Skeletal muscle tissue (tissue), 4 donors: ENCODE measurements around the gene CCDC138. TPM values are rescaled to one million over a fixed set of nuclear protein-coding genes. Genes with fewer than 3 reads are reported as not detected.

Source experiments
- H3K27ac ChIP-seq: one replicate; pipeline ENCODE4 v1.7.0; 2013; ENCODE audit warnings: mild to moderate bottlenecking, low read depth, low read length, inconsistent platforms
- H3K27me3 ChIP-seq, 3 donors: one replicate each; pipeline ENCODE4 v1.7.0; 2013; ENCODE audit warnings: low read length in 3 of 3; ENCODE audit not compliant: control insufficient read depth in 3 of 3, insufficient read depth in 3 of 3
- H3K36me3 ChIP-seq, 3 donors: one replicate each; pipeline ENCODE4 v1.7.0; 2013; ENCODE audit warnings: low read length in 3 of 3; ENCODE audit not compliant: control insufficient read depth in 3 of 3, insufficient read depth in 3 of 3
- H3K4me1 ChIP-seq, 3 donors: one replicate each; pipeline ENCODE4 v1.7.0; 2013; ENCODE audit warnings: low read length in 3 of 3, mild to moderate bottlenecking in 3 of 3; ENCODE audit not compliant: control insufficient read depth in 3 of 3, insufficient read depth in 3 of 3
- H3K4me3 ChIP-seq, 3 donors: one replicate each; pipeline ENCODE4 v1.7.0; 2013; ENCODE audit warnings: low read length in 3 of 3
- H3K9ac ChIP-seq, 3 donors: one replicate each; pipeline ENCODE4 v1.7.0; 2013; ENCODE audit warnings: low read length in 3 of 3, mild to moderate bottlenecking in 3 of 3, moderate library complexity in 2 of 3, low read depth in 1 of 3
- H3K9me3 ChIP-seq, 3 donors: one replicate each; pipeline ENCODE4 v1.7.0; 2013; ENCODE audit warnings: low read length in 3 of 3; ENCODE audit not compliant: control insufficient read depth in 3 of 3
- total RNA-seq: library from RNA; depleted of rRNA; stranded (reverse); fragments of >200 nt; gene quantifications from one replicate; pipeline ENCODE4 v1.2.3, GENCODE V29; 2014
- donor health status: Osteomylitis.

CCDC138 gene
- total RNA-seq, 1 donor from 2014 or later = 12.0 TPM

DNA sequence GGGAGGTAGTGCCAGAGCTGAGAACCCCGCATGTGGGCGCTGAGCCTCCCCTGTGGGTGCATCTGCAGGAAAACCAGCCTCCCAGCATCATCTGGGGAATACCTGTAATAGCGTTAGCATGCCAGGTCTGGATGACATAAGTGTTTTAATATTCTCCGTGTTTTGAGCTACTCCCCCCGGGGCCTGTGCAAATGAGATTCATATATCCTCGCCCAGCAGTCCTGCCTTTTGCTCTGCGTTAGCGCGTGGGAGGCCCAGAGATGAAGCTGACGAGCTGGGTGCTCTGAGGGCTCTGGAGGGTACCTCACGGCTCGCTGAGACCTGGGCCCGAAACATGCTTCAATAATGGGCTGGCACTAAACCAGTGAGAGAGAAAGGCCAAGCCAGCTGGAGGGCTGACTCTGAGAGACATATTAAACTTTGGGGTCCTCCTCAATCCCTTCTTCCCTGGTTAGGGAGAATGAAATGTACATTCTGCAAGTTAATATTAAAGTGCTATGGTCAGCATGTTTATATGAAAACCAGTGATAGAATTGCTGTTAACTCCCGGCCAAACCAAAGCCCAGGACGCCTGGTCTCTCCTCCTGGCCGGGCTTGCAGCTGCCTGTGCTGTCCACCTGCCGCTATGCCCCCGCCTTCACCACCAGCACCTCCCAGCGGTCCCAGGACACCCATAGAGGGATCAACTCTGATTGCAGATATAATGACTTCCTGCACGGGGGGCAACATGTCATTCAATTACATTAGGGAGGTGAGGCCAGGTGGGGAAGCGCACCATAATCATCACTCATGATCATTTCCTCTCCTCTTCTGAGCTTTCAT is 125.4 kb downstream of the CCDC138 start:
- Histone ChIP-seq H3K4me1 (peaks cover 0 to 3% (median 0%) of the 10 kb centered on the region in 3 donors), H3K9ac (no peak overlapping the region), H3K9me3 (no peaks in the 10 kb centered on the region), H3K4me3 (no peak overlapping the region), H3K36me3 (no peaks in the 10 kb centered on the region), H3K27me3 (peaks cover 0 to 17% (median 11%) of the 10 kb centered on the region in 3 donors), H3K27ac (no peak overlapping the region)

DNA sequence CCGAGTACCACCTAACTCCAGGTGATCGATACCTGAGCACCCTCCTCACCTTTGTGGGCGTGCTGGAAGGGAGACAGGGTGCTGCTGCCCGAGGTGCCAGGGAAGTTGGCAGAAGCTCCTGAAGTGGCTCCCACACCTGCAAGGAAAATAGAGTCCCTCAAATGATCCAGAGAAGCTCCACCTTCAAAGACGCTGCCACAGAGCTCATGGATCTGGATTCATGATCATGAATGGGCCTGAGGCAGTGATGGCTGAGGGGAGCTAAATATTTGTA is 126.0 kb downstream of the CCDC138 start:
- Histone ChIP-seq H3K27ac (no peak overlapping the region), H3K36me3 (no peaks in the 10 kb centered on the region), H3K27me3 (peaks cover 0 to 17% (median 11%) of the 10 kb centered on the region in 3 donors), H3K9me3 (no peaks in the 10 kb centered on the region), H3K4me3 (no peak overlapping the region), H3K9ac (no peak overlapping the region), H3K4me1 (peaks cover 0 to 6% (median 0%) of the 10 kb centered on the region in 3 donors)

DNA sequence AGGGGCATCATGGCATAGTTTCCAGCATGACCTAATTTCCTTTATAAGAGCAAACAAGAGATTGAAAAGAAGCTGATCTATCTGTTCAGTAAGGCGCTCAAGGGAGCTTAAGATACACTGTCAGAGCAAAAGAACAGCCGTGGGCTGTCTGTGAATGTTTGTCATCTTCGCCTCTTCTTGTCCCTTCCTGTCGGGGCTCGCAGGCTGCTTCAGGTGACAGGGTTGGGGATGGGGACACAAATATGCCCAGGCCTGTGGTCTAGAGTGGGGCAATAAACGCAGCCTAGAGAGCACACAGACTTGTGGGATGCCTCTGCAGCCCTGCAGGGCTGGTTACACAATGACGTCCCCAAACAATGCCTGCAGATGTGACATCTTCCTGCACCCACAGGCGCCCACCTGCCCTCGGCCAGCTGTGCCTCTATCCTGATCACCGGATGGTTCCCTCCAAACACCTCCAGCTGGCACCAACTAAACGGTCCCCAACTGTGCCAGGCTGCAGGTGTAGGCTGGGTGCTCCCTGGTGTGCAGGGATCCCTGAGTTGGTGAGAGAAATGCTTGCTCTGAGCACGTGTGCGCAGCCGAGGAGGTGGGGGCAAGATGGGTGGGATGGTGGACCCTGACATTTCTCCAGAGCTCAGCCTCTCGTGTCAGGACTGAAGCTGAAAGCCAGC is 129.7 kb downstream of the CCDC138 start:
- H3K9ac ChIP-seq = no peak overlapping the region
- no peak overlapping the region for H3K27ac ChIP-seq
- no peaks in the 10 kb centered on the region for H3K9me3 ChIP-seq
- no peaks in the 10 kb centered on the region for H3K36me3 ChIP-seq
- peaks cover 0 to 5% (median 2%) of the 10 kb centered on the region in 3 donors for H3K27me3 ChIP-seq
- no peak overlapping the region for H3K4me3 ChIP-seq
- H3K4me1 ChIP-seq = peaks cover 0 to 6% (median 0%) of the 10 kb centered on the region in 3 donors

DNA sequence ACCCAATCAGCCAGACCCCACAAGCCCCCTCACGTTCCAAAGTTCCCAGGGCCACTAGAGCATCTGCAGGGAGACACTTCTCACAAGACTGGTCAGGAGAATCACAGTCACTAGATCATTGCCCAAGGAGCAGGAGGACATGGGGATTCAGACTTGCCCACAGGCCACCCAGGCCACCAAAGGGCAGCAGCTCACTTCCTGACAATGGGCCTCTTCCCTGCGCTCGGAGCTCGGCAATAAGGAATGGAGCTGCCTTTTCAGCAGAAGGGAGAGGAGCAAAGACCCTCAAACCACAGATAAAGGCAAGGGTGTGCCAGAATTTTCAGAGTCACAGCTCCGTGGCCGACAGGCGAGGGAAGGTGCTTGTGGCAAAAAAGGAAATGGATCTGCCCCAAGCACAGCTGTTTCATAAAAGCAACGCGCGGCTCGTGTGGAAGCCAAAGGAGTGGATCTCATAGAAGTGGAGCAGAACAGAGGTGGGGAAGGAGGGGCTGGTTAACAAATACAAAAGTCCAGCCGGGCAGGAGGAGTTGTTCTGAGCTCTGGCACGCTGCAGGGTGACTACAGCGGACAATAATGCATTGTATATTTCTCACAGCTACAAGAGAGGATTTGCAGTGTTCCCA is 130.3 kb downstream of the CCDC138 start:
- Histone ChIP-seq H3K9me3 (no peaks in the 10 kb centered on the region), H3K27me3 (peaks cover 0 to 5% (median 0%) of the 10 kb centered on the region in 3 donors), H3K27ac (no peak overlapping the region), H3K4me1 (peaks cover 0 to 6% (median 0%) of the 10 kb centered on the region in 3 donors), H3K9ac (no peak overlapping the region), H3K36me3 (no peaks in the 10 kb centered on the region), H3K4me3 (no peak overlapping the region)

DNA sequence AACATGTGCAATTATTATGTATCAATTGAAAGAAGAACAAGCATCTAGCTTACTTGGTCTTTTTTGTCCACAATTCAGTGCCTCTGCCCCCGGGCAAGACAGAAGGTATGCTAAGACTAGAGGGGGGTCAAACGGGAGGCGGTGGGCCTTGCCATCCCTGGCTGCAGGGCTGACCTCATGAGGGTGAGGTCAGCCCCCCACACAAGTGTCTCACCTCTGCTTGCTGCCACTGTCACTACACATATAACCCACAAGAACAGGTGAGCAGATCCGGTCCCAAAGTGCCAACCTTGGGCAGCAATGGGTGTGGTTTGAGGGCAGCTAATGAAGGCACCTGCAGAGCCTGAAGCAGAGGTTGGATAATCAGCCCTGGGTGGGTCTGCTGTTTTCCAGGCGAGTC is 131.0 kb downstream of the CCDC138 start:
- H3K27ac ChIP-seq = no peak overlapping the region
- no peaks in the 10 kb centered on the region for H3K36me3 ChIP-seq
- peaks cover 0 to 6% (median 0%) of the 10 kb centered on the region in 3 donors for H3K4me1 ChIP-seq
- peaks cover 0 to 5% (median 0%) of the 10 kb centered on the region in 3 donors for H3K27me3 ChIP-seq
- H3K4me3 ChIP-seq = no peak overlapping the region
- no peaks in the 10 kb centered on the region for H3K9me3 ChIP-seq
- H3K9ac ChIP-seq = no peak overlapping the region

DNA sequence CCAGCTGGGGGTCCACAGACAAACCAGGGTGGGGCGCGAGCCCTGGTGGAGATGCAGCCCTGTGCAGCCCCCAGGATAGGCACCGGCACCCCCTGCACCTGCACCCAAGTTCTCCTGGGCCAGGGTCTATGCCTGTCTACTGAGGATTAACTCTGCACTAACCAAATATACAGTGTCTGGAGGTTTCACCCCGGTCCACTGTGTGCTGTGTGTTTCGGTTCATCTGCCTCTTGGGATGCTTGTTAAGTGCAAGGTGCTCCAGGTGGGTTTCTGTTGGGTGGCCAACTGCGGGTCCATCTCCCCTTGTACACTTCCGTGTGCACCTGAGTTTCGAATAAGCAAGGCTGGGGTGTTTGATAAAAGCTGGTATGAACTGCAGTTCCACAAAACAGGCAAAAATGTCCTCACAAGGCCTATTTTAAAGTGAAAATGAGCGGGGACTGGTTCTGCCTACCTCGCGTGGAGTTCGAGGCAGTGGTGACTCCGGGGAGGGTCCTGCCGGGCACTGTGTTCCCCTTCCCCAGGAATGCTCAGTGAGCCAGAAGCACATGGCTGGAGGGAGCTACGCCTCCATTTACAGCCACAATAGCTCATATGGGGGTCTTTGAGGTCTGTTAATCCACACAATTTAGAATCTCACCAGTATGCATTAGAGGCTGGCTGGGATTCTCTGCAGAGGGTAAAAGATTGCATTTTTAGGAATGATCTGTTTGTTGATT is 131.7 kb downstream of the CCDC138 start:
- H3K27ac ChIP-seq = no peak overlapping the region
- no peaks in the 10 kb centered on the region for H3K36me3 ChIP-seq
- no peaks in the 10 kb centered on the region for H3K9me3 ChIP-seq
- H3K9ac ChIP-seq = no peak overlapping the region
- peaks cover 0 to 5% (median 0%) of the 10 kb centered on the region in 3 donors for H3K27me3 ChIP-seq
- peaks cover 0 to 6% (median 0%) of the 10 kb centered on the region in 3 donors for H3K4me1 ChIP-seq
- H3K4me3 ChIP-seq = no peak overlapping the region

DNA sequence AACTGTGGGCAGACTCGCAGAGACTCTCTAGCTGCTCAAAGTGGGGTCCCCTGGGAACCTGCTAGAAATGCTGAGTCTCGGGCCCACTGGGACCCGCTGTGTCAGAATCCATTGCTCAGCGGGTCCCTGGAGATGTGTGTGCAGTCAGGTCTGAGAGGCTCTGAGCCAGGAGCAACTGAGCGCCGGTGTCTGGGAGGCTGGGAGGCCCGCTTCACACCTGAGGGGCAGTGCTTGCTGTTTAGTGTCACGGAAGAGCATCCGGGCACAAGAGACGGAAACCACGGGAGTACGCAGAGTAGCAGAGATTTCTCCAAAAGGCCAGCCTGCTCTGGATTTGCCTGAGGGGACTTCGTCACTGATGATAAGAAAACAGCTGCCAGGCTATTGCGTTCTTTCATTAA is 132.4 kb downstream of the CCDC138 start:
- Histone ChIP-seq H3K27me3 (peaks cover 0 to 5% (median 0%) of the 10 kb centered on the region in 3 donors), H3K9ac (no peak overlapping the region), H3K36me3 (no peaks in the 10 kb centered on the region), H3K4me3 (no peak overlapping the region), H3K27ac (no peak overlapping the region), H3K4me1 (peaks cover 0 to 6% (median 0%) of the 10 kb centered on the region in 3 donors), H3K9me3 (no peaks in the 10 kb centered on the region)

DNA sequence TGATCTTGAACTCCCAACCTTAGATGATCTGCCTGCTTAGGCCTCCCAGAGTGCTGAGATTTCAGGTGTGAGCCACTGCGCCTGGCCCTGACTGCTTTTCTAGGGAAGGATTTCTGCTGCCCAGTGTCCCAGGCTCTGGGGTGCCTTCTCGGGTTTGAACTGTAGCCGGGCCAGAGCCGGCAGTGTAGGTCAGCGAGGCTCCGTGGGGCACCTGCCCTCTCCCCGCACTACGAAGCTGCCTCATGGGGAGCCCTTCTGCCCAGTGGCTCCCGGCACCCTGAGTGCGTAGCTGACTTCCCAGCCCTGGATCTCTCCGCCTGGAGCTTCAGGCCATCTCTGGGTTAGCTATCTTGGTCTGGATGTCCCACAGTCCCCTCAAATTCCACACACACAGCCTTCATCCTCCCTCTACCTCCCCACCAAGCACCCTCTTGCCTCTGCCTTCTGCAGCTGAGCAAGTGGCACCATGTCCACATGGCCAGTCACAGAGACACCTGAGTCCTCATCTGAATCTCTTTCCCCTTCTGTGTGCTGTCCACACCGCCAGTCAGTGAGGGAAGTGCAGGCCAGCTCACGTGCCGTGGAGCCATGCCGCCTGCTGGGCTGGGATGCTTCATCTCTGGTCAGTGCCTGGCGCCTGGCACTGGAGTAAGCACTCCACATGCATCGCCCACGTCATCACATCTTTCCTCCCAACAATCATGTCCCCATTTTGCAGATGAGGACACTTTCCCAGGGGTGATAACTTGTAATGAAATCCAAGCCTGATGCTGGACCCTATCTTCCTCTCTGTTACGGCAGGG is 133.2 kb downstream of the CCDC138 start:
- Histone ChIP-seq H3K27me3 (peaks cover 0 to 5% (median 0%) of the 10 kb centered on the region in 3 donors), H3K27ac (no peak overlapping the region), H3K9ac (no peak overlapping the region)

DNA sequence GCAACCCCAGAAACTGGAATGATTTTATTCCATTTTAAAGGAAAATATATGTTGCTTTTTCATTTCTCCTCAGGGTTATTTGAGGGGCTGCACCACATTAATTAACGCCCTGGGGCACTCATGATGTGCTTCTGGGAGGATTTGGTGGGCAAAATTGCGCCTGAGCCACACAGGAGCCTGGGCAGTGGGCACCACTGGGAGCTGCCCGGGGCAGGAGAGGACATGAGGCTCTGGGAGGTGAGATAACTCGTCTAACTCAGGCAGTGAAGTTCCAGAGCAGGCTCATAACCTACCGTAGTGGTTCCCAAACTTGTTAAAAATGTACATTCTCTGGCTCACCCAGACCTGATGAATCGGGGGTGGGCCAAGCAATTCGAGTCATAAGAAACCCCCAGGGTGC is 134.1 kb downstream of the CCDC138 start:
- no peaks in the 10 kb centered on the region for H3K9me3 ChIP-seq
- peaks cover 0 to 6% (median 0%) of the 10 kb centered on the region in 3 donors for H3K4me1 ChIP-seq
- no peaks in the 10 kb centered on the region for H3K36me3 ChIP-seq
- peaks cover 0 to 5% (median 0%) of the 10 kb centered on the region in 3 donors for H3K27me3 ChIP-seq
- H3K4me3 ChIP-seq = no peak overlapping the region
- H3K9ac ChIP-seq = no peak overlapping the region
- no peak overlapping the region for H3K27ac ChIP-seq

More for the DNA sequence above, 133.2 kb downstream of the CCDC138 start:
- Histone ChIP-seq H3K4me3 (no peak overlapping the region), H3K4me1 (peaks cover 0 to 6% (median 0%) of the 10 kb centered on the region in 3 donors), H3K36me3 (no peaks in the 10 kb centered on the region), H3K9me3 (no peaks in the 10 kb centered on the region)
